ENCODE measurements around the gene COL23A1. TPM values are rescaled to one million over a fixed set of nuclear protein-coding genes. Genes with fewer than 3 reads are reported as not detected.

The COL23A1 gene
- total and polyA plus RNA-seq, 2 of the 13 experiments (the other 11 are each of a cell fraction or from before 2014, with no cell fraction given), result not detected

- no peak for TF ChIP-seq ZZZ3 (CRISPR knock-in tag; IDR thresholded peaks at IDR 0.05; ENCODE audit: borderline replicate concordance)
- TF ChIP-seq ZNF326 (CRISPR knock-in tag; IDR thresholded peaks at IDR 0.05; ENCODE audit: borderline replicate concordance), result no peak
- no peak for TF ChIP-seq SMAD1 (CRISPR knock-in tag; IDR thresholded peaks at IDR 0.05; ENCODE audit: borderline replicate concordance, low read depth)
- TF ChIP-seq RBM39 (IDR thresholded peaks at IDR 0.05; ENCODE audit: low read depth, low read length, poor library complexity, severe bottlenecking), result no peak
- no peak for TF ChIP-seq REL (CRISPR knock-in tag; conservative IDR thresholded peaks at IDR 0.05)
- no peak for TF ChIP-seq KLF13 (CRISPR knock-in tag; IDR thresholded peaks at IDR 0.05)
Observed at GRCh38 chr5:178296066-178296465, 294.1 kb downstream of the COL23A1 start (continued).

GRCh38 chr5:178295589-178295988 lies 294.6 kb downstream of the COL23A1 start:
- H3K4me2 ChIP-seq (ENCODE audit: low read depth, low read length), result no peak overlapping the region
- peaks cover 4 to 10% of the 10 kb centered on the region in 2 experiments; a peak in 4 of 5 replicates for H3K27me3 ChIP-seq (ENCODE audit: control insufficient read depth in 1 of 2, insufficient read depth in 2 of 2, low read length in 2 of 2)
- in situ Hi-C loops (cut with HindIII; ENCODE audit: extremely low pct_ligation_motif_present, low pct_unique_long_range_greater_than_20kb) (no loop called here), intact Hi-C loops (cut with micrococcal nuclease; ENCODE audit: unreplicated experiment) (no loop called here)
- H2AFZ ChIP-seq (ENCODE audit: low read length), result no peak overlapping the region
- DNase-seq (ENCODE audit: low spot score) (no peak), ATAC-seq (no peak), FAIRE-seq (no peak)
- BruUV-seq (replicated peaks), result no TSS peak
- H3K4me1 ChIP-seq (ENCODE audit: insufficient read depth, low read length), result no peaks in the 10 kb centered on the region
- no peak overlapping the region for H3K27ac ChIP-seq (ENCODE audit: extremely low read length, insufficient read depth, low read length)
- H3K4me3 ChIP-seq (replicated peaks in 1 of 3; ENCODE audit: insufficient read depth in 1 of 3, low read depth in 2 of 3, low read length in 3 of 3), result no peak overlapping the region
- H3K79me2 ChIP-seq (ENCODE audit: insufficient read depth, low read length), result no peaks in the 10 kb centered on the region
- ChIA-PET CTCF (ENCODE audit: low intra/inter-chr PET ratio, low total read pairs) (no interaction called here), POLR2A (no interaction called here)
- H3K9me3 ChIP-seq (ENCODE audit: low read length), result no peaks in the 10 kb centered on the region
- no peaks in the 10 kb centered on the region for H4K20me1 ChIP-seq (ENCODE audit: insufficient read depth, low read length)
- no peaks in the 10 kb centered on the region for H3K36me3 ChIP-seq (replicated peaks in 1 of 2; ENCODE audit: control insufficient read depth in 1 of 2, insufficient read depth in 2 of 2, low read length in 2 of 2)
- no peak overlapping the region for H3K9ac ChIP-seq (ENCODE audit: insufficient read depth, low read depth, low read length)
- TF ChIP-seq ZNF354B (CRISPR knock-in tag; IDR thresholded peaks at IDR 0.05), result no peak
- no peak for TF ChIP-seq RERE (CRISPR knock-in tag; IDR thresholded peaks at IDR 0.05; ENCODE audit: low read depth)
- no peak for TF ChIP-seq ZNF784 (CRISPR knock-in tag; IDR thresholded peaks at IDR 0.05; ENCODE audit: borderline replicate concordance)
- TF ChIP-seq ATF6 (CRISPR knock-in tag; conservative IDR thresholded peaks at IDR 0.05), result no peak
- TF ChIP-seq ZBTB49 (CRISPR knock-in tag; IDR thresholded peaks at IDR 0.05; ENCODE audit: borderline replicate concordance), result no peak
